Measurements from ENCODE around the gene KREMEN2.
"Not testable (repeated sequence)": the region's sequence is repeated elsewhere in the genome, so short reads cannot be mapped to it uniquely, and the experiment has no call there.

The KREMEN2 gene

GRCh38 chr16:2963723-2964474, at the start of gene KREMEN2:
Gene KREMEN2 (plus strand): TSS chr16:2964275. CDS start chr16:2964521, 246 bp downstream.
- peak; percentile 83 for DNase-seq (ENCODE audit: low spot score)

- no peak for DNase-seq (ENCODE audit: low spot score)
Measured at GRCh38 chr16:2915196-2915929, 48.7 kb upstream of the KREMEN2 start.

- DNase-seq (ENCODE audit: low spot score), result peak; percentile 72
Measured at GRCh38 chr16:2919511-2920255, 44.4 kb upstream of the KREMEN2 start.

- DNase-seq (ENCODE audit: low spot score), result no peak
Measured at GRCh38 chr16:2923481-2923880, 40.6 kb upstream of the KREMEN2 start.

- peak; percentile 81 for DNase-seq (ENCODE audit: low spot score)
Measured at GRCh38 chr16:2924901-2925755, 38.9 kb upstream of the KREMEN2 start.

- no peak for DNase-seq (ENCODE audit: low spot score)
Measured at GRCh38 chr16:2925951-2926649, 38.0 kb upstream of the KREMEN2 start.

- no peak for DNase-seq (ENCODE audit: low spot score)
Measured at GRCh38 chr16:2926650-2926999, 37.5 kb upstream of the KREMEN2 start.

GRCh38 chr16:2927010-2927646, 36.9 kb upstream of the KREMEN2 start:
- peak; percentile 89 for DNase-seq (ENCODE audit: low spot score)

- DNase-seq (ENCODE audit: low spot score), result not testable (repeated sequence)
Measured at GRCh38 chr16:2928151-2928550, 35.9 kb upstream of the KREMEN2 start.

GRCh38 chr16:2928796-2929195, 35.3 kb upstream of the KREMEN2 start:
- no peak for DNase-seq (ENCODE audit: low spot score)

GRCh38 chr16:2929693-2930092, 34.4 kb upstream of the KREMEN2 start:
- no peak for DNase-seq (ENCODE audit: low spot score)

- DNase-seq (ENCODE audit: low spot score), result no peak
Measured at GRCh38 chr16:2930236-2930635, 33.8 kb upstream of the KREMEN2 start.

GRCh38 chr16:2931231-2931914, 32.7 kb upstream of the KREMEN2 start:
- DNase-seq (ENCODE audit: low spot score), result not testable (repeated sequence)

GRCh38 chr16:2933136-2933535, 30.9 kb upstream of the KREMEN2 start:
- no peak for DNase-seq (ENCODE audit: low spot score)

GRCh38 chr16:2933701-2934100, 30.4 kb upstream of the KREMEN2 start:
- no peak for DNase-seq (ENCODE audit: low spot score)

GRCh38 chr16:2934450-2934849, 29.6 kb upstream of the KREMEN2 start:
- no peak for DNase-seq (ENCODE audit: low spot score)

- DNase-seq (ENCODE audit: low spot score), result no peak
Measured at GRCh38 chr16:2936436-2937011, 27.6 kb upstream of the KREMEN2 start.

- no peak for DNase-seq (ENCODE audit: low spot score)
Measured at GRCh38 chr16:2937170-2937569, 26.9 kb upstream of the KREMEN2 start.

GRCh38 chr16:2938206-2938605, 25.9 kb upstream of the KREMEN2 start:
- no peak for DNase-seq (ENCODE audit: low spot score)

GRCh38 chr16:2939968-2940367, 24.1 kb upstream of the KREMEN2 start:
- DNase-seq (ENCODE audit: low spot score), result no peak
